Right ventricle myocardium superior (tissue), 1 donor: Measurements from ENCODE around the gene NLRP14. TPM values are rescaled to one million over a fixed set of nuclear protein-coding genes. Genes with fewer than 3 reads are reported as not detected.

ENCODE experiments used
- total RNA-seq: library from RNA; stranded (reverse); fragmentation: NEBNext Ultra II Directional; extraction: Animal tissue kit (Norgen Biotek cat#: 25700); gene quantifications from one replicate; pipeline ENCODE4 v1.2.1, GENCODE V29; 2021
- donor health status: DM: no; HTN: yes; CAD: no; lungs with severe emphysema.

The NLRP14 gene
- total RNA-seq, 1 donor from 2014 or later: not detected

Other genes starting within 250 kb of the NLRP14 start
- not detected for gene OR2AG2, start 248.5 kb upstream of the NLRP14 start, total RNA-seq
- not detected for gene OR2AG1, start 237.5 kb upstream of the NLRP14 start, total RNA-seq
- not detected for gene OR6A2, start 220.8 kb upstream of the NLRP14 start, total RNA-seq
- gene OR10A5, start 174.8 kb upstream of the NLRP14 start, total RNA-seq: not detected
- not detected for gene OR10A2, start 157.4 kb upstream of the NLRP14 start, total RNA-seq
- not detected for gene OR10A4, start 143.9 kb upstream of the NLRP14 start, total RNA-seq
- gene OR2D2, start 128.0 kb upstream of the NLRP14 start, total RNA-seq: not detected
- not detected for gene OR2D3, start 99.5 kb upstream of the NLRP14 start, total RNA-seq
- 0.22 TPM for gene ZNF215, start 94.1 kb upstream of the NLRP14 start, total RNA-seq
- gene ZNF214, start 133 bp upstream of the NLRP14 start, total RNA-seq: 1.9 TPM
- not detected for gene RBMXL2, start 68.5 kb downstream of the NLRP14 start, total RNA-seq
- gene SYT9, start 231.4 kb downstream of the NLRP14 start, total RNA-seq: 0.13 TPM